ENCODE results near the gene SALL4.
"Not testable (repeated sequence)": the region's sequence is repeated elsewhere in the genome, so short reads cannot be mapped to it uniquely, and the experiment has no call there.

SALL4 gene

DNA sequence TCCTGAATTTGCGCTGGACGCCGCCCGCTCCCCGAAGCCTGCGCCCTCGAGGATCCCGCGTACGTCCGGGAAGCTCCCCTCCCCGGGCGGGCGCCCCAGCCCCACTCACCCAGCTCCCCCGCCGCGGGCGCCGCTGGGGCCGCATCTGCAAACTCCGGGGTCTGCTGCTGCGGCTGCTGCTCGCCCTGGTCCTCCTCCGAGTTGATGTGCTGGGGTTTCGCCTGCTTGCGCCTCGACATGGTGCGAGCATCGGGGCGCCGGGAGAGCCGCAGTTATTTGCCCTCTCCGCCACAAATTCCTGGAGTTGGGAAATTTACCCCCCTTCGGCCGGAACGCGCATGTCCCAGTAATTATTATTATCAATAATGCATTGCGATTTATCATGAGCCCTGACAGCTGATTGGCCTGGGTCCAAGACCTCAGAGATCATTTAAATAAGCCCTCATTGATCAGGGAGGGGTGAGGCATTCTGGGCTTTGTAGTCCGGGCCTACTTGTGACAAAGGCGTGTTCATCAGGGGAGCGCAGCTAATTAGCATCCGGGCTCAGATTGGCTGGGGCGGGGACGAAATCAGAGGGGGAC lies at the start of gene SALL4:
TSS of gene SALL4 (minus strand) at position 352 of the 582 bp plus-strand sequence. CDS start at position 239, 113 bp downstream.
- no peak for DNase-seq (ENCODE audit: low spot score)
- no peak for FAIRE-seq

DNA sequence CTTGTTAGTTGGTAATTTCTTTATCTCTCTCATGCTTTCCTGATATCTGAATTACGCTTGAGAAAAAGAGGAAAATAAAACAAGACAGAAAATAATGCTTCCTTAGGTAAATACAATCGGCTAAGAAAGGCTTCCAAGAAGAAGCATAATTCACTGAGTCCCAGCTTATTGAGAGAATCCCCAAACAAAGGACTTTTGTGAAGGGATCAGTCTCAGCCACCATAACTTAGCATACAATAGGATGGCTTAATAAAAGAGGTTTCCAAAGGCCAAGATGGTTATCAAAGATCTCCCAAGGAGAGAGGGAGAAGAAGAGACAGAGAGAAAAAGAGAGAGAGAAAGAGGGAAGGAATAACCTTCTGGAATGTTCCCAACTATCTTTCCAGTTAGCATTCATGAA lies 46.0 kb upstream of the SALL4 start:
- no peak for DNase-seq (ENCODE audit: low spot score)
- FAIRE-seq = no peak

DNA sequence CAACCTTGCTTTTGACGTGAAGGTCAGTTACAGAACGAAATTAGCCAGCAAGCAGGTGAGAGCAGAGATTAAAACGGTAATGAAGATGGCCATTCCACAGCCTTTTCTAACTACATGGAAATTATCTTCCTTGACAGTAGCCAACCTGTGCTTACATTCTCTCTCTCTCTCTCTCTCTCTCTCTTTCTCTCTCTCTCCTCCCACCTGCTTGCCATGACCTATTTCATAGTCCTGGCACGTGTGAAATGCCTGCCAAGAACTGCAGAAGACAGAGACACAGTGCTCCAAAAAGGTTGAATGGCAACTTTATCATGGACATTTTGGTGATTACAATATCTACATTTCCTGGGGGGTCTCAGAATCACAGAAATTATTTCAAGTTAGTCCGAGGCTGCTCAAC lies 38.5 kb upstream of the SALL4 start:
- no peak for FAIRE-seq
- no peak for DNase-seq (ENCODE audit: low spot score)

DNA sequence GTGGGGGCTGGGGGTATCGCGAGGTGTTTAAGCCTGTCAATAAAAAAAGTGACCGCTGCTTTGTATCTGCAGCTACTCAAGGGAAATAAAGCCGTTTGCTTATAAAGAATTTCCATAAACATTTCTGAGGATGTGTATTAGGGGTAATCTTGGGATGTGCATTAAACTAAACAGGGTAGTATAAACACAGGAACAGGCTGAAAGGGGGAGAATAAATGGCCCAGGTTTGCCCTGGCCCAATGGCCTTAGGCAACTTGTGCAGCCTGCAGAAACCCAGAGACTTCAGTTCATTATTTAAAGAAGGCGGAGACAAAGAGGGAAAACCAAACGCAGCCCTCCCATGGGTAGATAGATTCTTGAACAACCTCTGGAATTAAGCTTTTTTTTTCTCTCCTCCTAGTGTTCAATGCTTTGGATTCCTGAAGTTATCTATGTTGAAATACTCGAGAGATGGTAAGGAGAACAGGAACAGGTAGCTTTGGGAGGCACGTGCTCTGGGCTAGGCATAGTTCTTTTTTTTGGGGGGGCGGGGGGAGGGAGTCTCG lies 35.6 kb upstream of the SALL4 start:
- no peak for DNase-seq (ENCODE audit: low spot score)
- no peak for FAIRE-seq

DNA sequence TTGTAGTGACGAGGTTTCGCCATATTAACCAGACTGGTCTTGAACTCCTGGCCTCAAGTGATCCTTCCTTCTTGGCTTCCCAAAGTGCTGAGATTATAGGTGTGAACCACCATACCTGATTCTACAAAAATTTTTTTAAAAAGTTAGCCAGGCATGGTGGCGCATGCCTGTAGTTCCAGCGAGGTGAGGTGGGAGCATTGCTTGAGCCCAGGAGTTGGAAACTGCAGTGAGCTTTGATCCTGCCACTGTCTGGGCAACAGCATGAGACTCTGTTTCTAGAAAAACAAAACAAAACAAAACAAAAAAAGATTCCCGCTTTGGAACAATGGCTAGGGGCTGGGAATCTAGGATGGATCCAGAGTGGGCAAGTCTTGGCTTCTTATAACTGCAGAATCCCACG lies 35.1 kb upstream of the SALL4 start:
- DNase-seq (ENCODE audit: low spot score) (no peak), FAIRE-seq (no peak)

DNA sequence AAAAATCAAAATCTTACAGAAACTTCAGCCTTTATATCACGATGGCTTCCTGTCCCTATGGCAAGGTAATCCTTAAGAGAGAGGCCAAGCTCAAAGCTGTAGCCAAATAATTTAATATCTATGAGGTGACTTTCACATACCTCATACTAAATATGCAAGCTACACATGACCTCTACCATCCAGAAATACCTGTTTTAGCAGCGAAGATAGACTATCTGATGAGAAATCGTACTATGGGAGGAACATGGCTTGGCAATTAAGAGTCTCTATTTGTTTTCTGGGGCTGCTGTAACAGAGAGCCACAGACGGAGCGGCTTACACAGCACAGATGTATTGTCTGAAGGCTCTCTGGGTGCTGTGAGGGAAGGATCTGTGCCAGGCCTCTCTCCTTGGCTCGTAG lies 31.0 kb upstream of the SALL4 start:
- FAIRE-seq (no peak), DNase-seq (ENCODE audit: low spot score) (no peak)

DNA sequence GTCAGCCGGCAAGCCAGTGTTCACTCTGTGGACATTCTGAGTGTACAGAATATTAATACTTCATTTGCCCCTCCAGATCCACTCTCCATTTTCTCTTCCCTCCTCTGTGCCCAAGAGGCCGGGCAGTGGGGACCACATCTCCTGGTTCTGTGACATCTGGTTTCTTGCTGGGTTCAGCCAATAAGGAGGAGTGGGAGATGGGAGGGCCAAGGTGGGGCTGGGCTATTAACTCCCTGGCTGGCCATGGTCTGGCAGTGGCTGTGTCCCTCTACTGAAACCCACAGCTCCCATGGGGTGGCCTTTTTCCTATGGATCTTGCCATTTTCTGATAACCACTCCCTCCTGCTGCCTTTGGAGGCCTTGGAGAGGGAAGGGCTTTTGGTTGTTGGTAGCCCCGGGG lies 30.0 kb upstream of the SALL4 start:
- no peak for FAIRE-seq
- DNase-seq (ENCODE audit: low spot score) = no peak

DNA sequence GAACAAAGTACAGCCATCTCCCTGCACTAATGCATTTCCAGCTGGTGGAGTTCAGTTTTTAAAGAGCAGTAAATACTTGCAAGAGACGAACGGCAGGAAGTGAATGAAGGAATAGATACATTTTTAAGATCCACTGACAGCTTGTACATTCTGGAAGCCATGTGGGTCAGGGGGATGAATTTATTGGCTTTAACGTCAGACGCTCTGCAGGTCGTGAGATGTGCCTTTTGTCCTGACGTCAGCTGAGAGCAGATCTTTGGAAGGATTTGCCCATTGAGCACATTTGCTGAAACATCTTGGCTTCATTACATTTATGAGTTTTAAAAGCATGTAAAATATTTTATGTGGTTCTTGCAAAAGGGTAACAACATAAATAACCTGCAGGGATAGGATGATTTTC lies 29.5 kb upstream of the SALL4 start:
- FAIRE-seq (no peak), DNase-seq (ENCODE audit: low spot score) (no peak)

DNA sequence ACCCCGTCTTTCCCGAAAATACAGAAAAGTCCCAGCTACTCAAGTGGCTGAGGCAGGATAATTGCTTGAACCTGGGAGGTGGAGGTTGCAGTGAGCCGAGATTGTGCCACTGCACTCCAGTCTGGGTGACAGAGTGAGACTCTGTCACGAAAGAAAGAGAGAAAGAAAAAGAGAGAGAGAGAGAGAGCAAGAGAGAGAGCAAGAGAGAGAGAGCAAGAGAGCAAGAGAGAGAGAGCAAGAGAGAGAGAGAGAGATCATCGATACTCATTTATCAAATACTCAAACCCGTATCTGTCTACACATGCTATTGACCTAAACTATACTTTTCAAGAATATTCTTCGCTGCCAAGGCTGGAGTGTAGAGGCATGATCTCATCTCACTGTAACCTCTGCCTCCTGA lies 28.2 kb upstream of the SALL4 start:
- DNase-seq (ENCODE audit: low spot score) = no peak
- no peak for FAIRE-seq

DNA sequence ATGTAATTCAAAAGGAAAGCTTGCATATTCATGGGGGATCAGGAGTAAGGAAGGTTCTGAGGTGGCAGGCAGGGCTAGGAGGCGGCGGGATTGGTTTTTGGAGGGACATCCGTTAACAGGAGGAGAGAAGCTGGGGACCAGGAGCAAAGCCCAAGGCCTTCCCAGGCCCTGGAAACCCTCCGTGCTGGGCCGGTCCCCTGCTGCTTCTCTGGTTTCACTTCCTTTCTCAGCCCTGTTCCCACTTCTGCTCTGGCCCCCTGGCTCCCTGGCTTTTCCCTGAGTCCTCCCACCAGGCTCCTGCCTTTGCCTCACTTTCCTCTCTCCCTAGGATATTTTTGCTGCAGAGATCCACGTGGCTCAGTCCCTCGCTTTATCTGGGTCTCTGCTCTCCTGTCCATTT lies 26.4 kb upstream of the SALL4 start:
- DNase-seq (ENCODE audit: low spot score) = no peak
- no peak for FAIRE-seq

DNA sequence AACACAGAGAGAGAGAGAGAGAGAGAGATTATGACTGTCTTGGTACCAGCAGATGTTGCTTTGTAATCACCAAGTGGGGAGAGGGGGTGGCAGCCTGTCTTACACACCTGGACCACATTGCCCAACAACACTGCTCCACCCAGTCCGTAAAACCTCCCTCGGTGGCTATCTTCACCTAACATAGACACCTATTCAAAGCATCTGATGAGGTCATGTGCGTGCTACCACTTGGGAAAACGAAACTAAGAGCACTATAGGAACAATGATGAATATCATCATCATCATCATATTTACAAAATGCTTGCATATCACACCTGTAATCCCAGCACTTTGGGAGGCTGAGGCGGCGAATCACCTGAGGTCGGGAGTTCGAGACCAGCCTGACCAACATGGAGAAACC lies 24.1 kb upstream of the SALL4 start:
- FAIRE-seq (no peak), DNase-seq (ENCODE audit: low spot score) (no peak)

DNA sequence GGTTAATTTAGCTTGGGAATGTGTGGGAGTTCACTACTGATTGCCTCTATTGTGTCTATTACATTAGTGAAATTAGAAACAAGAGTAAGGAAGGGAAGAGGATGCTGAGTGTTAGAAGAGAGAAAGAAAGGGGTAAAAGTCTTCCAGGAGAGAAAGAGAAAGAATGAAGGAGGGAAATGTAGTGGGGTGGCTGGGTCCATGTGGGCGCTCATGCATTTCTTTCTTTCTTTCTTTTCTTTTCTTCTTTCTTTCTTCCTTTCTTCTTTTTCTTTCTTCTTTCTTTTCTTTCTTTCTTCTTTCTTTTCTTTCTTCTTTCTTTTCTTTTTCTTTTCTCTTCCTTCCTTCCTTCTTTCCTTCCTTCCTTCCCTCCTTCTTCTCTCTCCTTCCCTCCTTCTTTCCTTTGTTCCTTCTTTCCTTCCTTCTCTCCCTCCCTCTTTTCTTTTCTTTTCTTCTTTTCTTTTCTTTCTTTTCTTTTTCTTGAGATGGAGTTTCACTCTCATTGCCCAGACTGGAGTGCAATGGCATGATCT lies 16.2 kb upstream of the SALL4 start:
- FAIRE-seq (no peak), DNase-seq (ENCODE audit: low spot score) (no peak)

DNA sequence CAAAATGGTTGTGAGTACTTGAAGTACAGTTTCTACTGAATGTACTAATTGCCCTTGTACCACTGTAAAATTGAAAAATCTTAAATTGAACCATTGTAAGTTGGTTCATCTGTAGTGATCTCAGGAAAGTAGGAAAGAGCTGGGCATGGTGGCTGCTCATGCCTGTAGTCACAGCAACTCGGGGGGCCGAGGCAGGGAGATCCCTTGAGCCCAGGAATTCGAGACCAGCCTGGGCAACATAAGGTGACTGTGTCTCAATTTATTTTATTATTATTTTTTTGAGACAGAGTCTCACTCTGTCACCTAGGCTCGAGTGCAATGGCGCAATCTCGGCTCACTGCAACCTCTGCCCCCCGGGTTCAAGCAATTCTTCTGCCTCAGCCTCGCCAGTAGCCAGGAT lies 14.5 kb upstream of the SALL4 start:
- not testable (repeated sequence) for FAIRE-seq

DNA sequence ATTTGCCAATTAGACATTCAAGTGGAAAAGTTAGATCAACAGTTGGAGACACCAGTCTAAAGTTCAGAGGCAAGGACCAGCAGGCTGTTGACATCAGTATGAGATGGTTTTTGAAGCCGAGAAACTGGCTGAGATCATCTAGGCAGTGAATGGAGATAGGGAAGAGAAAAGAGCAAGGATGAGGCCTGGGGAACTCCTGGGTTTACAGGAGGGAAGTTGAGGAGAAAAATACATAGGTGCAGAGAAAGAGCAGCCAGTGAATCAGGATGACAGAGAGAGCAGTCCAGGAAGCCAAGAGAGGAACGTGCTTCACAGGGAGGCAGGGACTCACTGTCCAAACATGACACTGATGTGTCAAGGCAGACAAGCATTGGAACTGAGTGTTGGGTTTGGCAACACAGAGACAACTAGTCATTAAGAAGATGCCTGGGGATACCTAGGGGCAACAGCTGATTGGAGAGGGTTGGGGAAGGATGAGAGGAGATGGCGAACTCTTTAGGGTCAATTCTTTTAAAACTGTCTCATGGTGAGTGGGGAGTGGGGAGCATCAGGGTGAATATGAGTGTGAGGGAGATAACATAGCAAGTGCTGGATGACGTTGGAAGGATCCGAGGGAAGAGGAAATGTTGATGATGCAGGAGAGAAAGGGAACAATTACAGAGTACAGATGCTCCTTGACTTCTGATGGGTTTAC lies 13.2 kb upstream of the SALL4 start:
- DNase-seq (ENCODE audit: low spot score) (no peak), FAIRE-seq (no peak)

More for the DNA sequence above, 14.5 kb upstream of the SALL4 start:
- not testable (repeated sequence) for DNase-seq (ENCODE audit: low spot score)

DNA sequence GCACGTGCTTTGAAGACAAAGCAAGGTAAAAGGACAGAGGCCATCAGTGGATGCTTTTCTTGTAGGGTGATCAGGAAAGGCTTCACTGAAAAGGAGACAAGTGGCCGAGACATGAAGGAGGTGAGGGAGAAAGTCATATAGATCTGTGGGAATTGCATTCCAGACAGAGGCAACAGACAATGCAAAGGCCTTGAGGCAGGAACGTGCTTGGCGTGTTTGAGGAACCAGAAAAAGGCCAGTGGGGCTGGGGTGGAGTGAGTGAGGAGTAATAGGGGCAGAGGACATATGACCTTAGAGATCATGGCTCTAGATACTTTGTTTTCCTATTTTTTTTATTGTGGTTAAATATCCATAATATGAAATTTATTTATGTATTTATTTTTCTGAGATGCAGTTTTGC lies 10.5 kb upstream of the SALL4 start:
- FAIRE-seq = no peak
- DNase-seq (ENCODE audit: low spot score) = no peak

DNA sequence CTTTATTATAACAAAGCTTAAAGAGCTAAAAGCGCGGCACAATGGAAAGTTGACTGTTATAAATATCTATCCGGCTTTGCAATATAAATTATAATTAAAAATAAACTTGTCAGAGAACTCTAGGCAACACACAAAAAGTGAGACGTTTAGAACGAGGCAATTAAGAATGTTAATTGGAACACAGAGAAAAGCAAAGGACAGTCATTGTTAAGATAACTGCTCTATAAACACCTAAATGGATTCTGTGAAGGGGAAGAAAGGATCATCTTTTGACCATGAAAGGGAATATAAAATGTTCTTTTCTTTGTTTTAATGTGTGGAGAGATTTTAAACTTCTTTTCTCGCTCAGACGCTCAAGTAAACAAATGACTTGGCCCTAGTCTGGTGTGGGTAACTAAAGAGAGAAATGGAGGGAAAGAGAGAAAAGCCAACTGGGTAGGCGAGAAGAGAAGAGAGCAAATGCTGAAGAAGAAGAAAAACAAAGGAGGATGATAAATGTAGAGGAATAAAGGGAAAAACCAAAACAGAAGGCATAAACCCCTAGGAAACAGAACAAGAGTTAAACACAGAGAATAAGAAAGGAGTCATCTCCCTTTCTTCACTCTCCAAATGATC lies 9.3 kb upstream of the SALL4 start:
- DNase-seq (ENCODE audit: low spot score) = no peak
- no peak for FAIRE-seq

DNA sequence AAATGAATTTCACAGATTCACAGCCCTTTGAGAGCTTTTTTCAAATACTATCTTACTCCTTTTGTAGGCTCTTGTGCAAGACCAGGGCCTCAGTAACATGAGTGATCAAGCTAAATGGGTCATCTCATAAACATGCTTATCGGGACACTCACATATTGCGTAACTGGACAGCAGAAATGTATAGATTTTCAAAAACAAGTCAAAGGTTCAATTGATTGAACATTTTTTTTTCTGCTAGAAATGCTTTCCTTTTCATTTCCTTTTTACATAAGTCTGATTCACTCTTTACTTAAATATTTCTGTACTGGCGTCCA lies 8.7 kb upstream of the SALL4 start:
- DNase-seq (ENCODE audit: low spot score) (no peak), FAIRE-seq (no peak)

DNA sequence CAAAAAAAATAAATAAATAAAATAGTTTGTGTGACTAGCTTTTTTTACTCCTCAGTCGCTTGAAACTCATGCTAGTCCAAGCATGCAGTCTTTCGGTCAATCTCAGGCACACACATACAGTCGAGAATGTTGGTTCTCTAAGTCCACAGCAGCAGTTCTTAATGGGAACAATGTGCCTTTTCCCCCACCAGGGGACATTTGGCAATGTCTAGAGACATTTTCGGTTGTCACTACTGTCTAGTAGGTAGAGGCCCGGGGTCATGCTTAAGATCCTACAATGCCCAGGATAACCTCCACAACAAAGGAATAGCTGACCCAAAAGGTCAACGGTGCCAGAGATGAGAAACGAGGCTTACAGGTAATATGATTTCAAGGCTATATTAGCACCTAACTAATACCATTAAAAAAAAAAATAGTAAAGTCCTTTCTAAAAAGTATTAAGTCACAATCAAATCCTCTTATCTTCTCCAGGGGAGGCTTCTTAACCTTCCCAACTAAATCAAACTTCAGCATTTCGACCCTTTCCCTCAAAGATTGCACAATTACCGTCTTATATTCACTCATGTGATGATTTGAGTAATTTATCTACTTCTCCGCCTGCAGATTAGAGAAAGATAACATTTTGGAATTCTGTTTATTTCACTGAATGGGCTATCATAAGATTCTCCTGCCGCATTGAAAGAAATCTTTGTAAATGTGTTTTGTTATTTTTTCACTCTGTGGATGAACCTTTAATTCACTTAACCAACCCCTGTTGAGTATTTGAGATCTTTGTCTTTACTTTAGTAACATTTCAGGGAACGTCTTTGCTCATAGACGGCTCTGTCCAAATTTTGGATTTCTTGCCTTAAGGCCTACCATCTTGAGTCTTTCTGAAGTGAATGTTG lies 8.1 kb upstream of the SALL4 start:
- DNase-seq (ENCODE audit: low spot score) (no peak), FAIRE-seq (no peak)

DNA sequence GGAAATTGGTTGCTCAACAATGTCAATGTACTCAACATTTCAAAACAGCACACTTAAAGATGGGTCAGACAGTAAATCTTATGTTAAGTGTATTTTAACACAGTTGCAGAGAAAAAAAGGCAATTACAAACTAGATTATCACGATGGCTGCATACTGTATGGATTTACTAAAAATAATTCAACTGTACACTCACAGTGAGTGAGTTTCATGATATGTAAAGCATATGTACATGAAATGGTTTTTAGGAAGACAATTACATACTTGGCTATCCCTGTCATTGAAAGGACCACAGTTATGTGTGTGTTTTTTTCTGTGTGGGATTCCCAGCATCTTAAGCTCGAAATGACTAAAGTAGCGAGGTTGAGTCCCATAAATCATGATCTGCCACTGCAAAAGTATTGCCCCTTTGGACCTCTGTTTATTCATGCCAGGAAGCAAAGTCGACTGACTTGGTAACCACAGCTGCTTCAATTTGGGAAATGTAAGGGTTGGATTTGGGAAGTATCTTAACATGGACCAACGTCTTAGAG lies 5.5 kb upstream of the SALL4 start:
- DNase-seq (ENCODE audit: low spot score) (no peak), FAIRE-seq (no peak)

DNA sequence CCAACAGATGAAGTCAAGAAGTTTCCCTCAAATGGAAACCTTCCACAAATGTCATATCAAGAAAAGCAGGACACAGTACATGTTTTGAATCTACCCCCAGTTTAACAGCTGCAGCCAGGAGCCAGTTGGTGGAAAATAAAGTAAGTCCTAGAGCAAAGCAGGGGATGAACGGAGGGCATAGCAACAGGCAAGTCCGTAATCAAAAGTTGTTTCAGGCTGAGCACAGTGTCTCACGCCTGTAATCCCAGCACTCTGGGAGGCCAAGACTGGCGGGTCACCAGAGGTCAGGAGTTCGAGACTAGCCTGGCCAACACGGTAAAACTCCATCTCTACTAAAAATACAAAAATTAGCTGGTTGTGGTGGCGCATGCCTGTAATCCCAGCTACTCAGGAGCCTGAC lies 2.4 kb upstream of the SALL4 start:
- FAIRE-seq (no peak), DNase-seq (ENCODE audit: low spot score) (no peak)

DNA sequence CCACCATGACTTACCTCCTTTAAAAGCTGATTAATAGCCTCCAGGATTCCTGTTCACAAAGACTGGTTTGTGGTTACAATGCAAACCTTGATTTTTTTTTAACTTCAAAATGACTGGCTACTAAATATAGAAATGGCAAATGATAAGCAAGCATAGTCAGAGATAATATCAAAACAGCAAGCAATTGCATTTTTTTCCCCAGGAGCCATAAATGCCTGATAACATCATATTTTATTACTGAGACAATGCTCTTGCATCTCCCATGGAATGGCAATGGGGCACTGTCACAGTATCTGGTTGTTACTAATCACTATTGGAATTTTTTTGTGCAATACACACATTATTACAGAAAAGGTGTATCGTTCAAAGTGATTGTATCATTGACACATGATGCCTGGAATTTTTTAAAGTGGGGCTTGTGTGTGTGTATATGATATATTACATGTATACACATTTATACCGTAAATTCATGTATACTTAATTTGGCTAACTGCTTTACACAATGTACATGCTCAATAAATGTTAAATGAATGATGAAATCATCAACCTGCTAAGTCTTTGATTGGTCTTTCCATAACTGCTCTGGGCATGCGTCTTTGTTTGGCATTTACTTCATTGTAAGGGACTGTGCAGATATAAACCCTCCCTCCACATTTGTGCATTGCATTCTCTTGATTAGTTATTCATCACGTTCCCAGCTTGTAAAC lies 980 bp upstream of the SALL4 start:
- DNase-seq (ENCODE audit: low spot score) (no peak), FAIRE-seq (no peak)

Data from RCC 7860 (cell line).